HEK293 (cell line): ENCODE results near the gene ZEB2.
A peak's percentile ranks its signal among the peaks of the same experiment; 100 is the strongest.

Experiments
- CTCF ChIA-PET: fragments of 350-600 bp; formaldehyde crosslinking; extraction: SDS; loops from one replicate; lab custom pipeline; 2021; ENCODE audit warnings: antibody characterized with exemption; lab: Yijun Ruan, JAX
- POLR2A ChIA-PET: fragments of 300-600 bp; formaldehyde crosslinking; extraction: SDS; loops from one replicate; lab custom pipeline; 2020; ENCODE audit warnings: antibody characterized with exemption, inconsistent platforms; lab: Yijun Ruan, JAX
- H3K27ac ChIP-seq: fragments of 200-500 bp; sonication (Bioruptor generic); 2 replicates; pipeline ENCODE4 v1.5.1; 2014; ENCODE audit warnings: low read depth, low read length, control low read depth, inconsistent platforms; ENCODE audit errors: extremely low read depth
- H3K36me3 ChIP-seq, 2 experiments: fragments of 200-500 bp in 1 of 2; sonication (Bioruptor generic) in 1 of 2; 1 replicate in 1 of 2; 2 replicates in 1 of 2; pipeline ENCODE4 v1.5.1; 2014 to 2017; ENCODE audit warnings: inconsistent platforms in 2 of 2, low read length in 2 of 2; ENCODE audit not compliant: control insufficient read depth in 2 of 2, insufficient read depth in 1 of 2
- H3K4me1 ChIP-seq: fragments of 200-500 bp; sonication (Bioruptor generic); 2 replicates; pipeline ENCODE4 v1.5.1; 2014; ENCODE audit warnings: mild to moderate bottlenecking, low read length, inconsistent platforms; ENCODE audit not compliant: control insufficient read depth, insufficient read depth
- H3K4me3 ChIP-seq: 2 replicates; pipeline ENCODE4 v1.5.1; 2011; ENCODE audit warnings: low read depth, mild to moderate bottlenecking, control low read depth, low read length, moderate library complexity
- H3K9me3 ChIP-seq: fragments of 200-500 bp; sonication (Bioruptor generic); 2 replicates; pipeline ENCODE4 v1.5.1; 2014; ENCODE audit warnings: low read depth, low read length, inconsistent platforms; ENCODE audit not compliant: control insufficient read depth, insufficient read depth
- BCL11A ChIP-seq: fragments of 450-650 bp; formaldehyde crosslinking; IDR thresholded peaks from 2 replicates; pipeline ENCODE4 v1.5.1; 2016; ENCODE audit warnings: low read depth, missing biosample characterization, missing genetic modification characterization
- KLF8 ChIP-seq: fragments of 450-650 bp; formaldehyde crosslinking; IDR thresholded peaks from 2 replicates; pipeline ENCODE4 v1.5.1; 2016; ENCODE audit warnings: missing biosample characterization, missing genetic modification characterization
- PRDM10 ChIP-seq: fragments of 450-650 bp; formaldehyde crosslinking; IDR thresholded peaks from 2 replicates; pipeline ENCODE4 v1.5.1; 2016; ENCODE audit warnings: missing biosample characterization, missing genetic modification characterization
- RBAK ChIP-seq: fragments of 450-650 bp; formaldehyde crosslinking; IDR thresholded peaks from 2 replicates; pipeline ENCODE4 v1.5.1; 2016; ENCODE audit warnings: missing biosample characterization, missing genetic modification characterization
- SP3 ChIP-seq: fragments of 450-650 bp; formaldehyde crosslinking; IDR thresholded peaks from 2 replicates; pipeline ENCODE4 v1.5.1; 2016; ENCODE audit warnings: missing biosample characterization, missing genetic modification characterization
- SP7 ChIP-seq: fragments of 450-650 bp; formaldehyde crosslinking; IDR thresholded peaks from 2 replicates; pipeline ENCODE4 v1.5.1; 2016; ENCODE audit warnings: missing biosample characterization, missing genetic modification characterization
- ZBTB48 ChIP-seq: fragments of 450-650 bp; formaldehyde crosslinking; IDR thresholded peaks from 2 replicates; pipeline ENCODE4 v1.5.1; 2016; ENCODE audit warnings: missing biosample characterization, missing genetic modification characterization
- ZEB2 ChIP-seq: fragments of 450-650 bp; formaldehyde crosslinking; IDR thresholded peaks from 2 replicates; pipeline ENCODE4 v1.5.1; 2016; ENCODE audit warnings: missing biosample characterization, missing genetic modification characterization
- ZFP37 ChIP-seq: fragments of 450-650 bp; formaldehyde crosslinking; IDR thresholded peaks from 2 replicates; pipeline ENCODE4 v1.5.1; 2016; ENCODE audit warnings: missing biosample characterization, missing genetic modification characterization
- ZNF202 ChIP-seq: fragments of 450-650 bp; formaldehyde crosslinking; IDR thresholded peaks from 2 replicates; pipeline ENCODE4 v1.5.1; 2016; ENCODE audit warnings: missing biosample characterization, missing genetic modification characterization, borderline replicate concordance
- ZNF214 ChIP-seq: fragments of 450-650 bp; formaldehyde crosslinking; IDR thresholded peaks from 2 replicates; pipeline ENCODE4 v1.5.1; 2017; ENCODE audit warnings: missing biosample characterization, mild to moderate bottlenecking, missing genetic modification characterization, borderline replicate concordance
- ZNF24 ChIP-seq: fragments of 450-650 bp; formaldehyde crosslinking; IDR thresholded peaks from 2 replicates; pipeline ENCODE4 v1.5.1; 2016; ENCODE audit warnings: missing biosample characterization, missing genetic modification characterization
- ZNF26 ChIP-seq: fragments of 450-650 bp; formaldehyde crosslinking; IDR thresholded peaks from 2 replicates; pipeline ENCODE4 v1.5.1; 2016; ENCODE audit warnings: missing biosample characterization, missing genetic modification characterization
- ZNF394 ChIP-seq: fragments of 450-650 bp; formaldehyde crosslinking; IDR thresholded peaks from 2 replicates; pipeline ENCODE4 v1.5.1; 2016; ENCODE audit warnings: missing biosample characterization, missing genetic modification characterization, mild to moderate bottlenecking, moderate library complexity, borderline replicate concordance
- ZNF518A ChIP-seq: fragments of 450-650 bp; formaldehyde crosslinking; conservative IDR thresholded peaks from 2 replicates; pipeline ENCODE4 v1.5.1; 2016; ENCODE audit warnings: low read depth, missing biosample characterization, missing genetic modification characterization
- ZNF610 ChIP-seq: fragments of 450-650 bp; formaldehyde crosslinking; IDR thresholded peaks from 2 replicates; pipeline ENCODE4 v1.5.1; 2016; ENCODE audit warnings: missing biosample characterization, missing genetic modification characterization, borderline replicate concordance
- ZNF76 ChIP-seq: fragments of 450-650 bp; formaldehyde crosslinking; IDR thresholded peaks from 2 replicates; pipeline ENCODE4; 2016; ENCODE audit warnings: low read depth, missing biosample characterization, missing genetic modification characterization, borderline replicate concordance
- ZNF843 ChIP-seq: fragments of 450-650 bp; formaldehyde crosslinking; IDR thresholded peaks from 2 replicates; pipeline ENCODE4 v1.5.1; 2016; ENCODE audit warnings: missing biosample characterization, missing genetic modification characterization
- ZSCAN23 ChIP-seq: fragments of 450-650 bp; formaldehyde crosslinking; IDR thresholded peaks from 2 replicates; pipeline ENCODE4 v1.5.1; 2016; ENCODE audit warnings: missing biosample characterization, missing genetic modification characterization

Gene ZEB2

GRCh38 chr2:144559242-144559641 lies 39.3 kb upstream of the ZEB2 start (continued):
- TF ChIP-seq RBAK (tag by site-specific recombination): no peak
- no peak for TF ChIP-seq KLF8 (tag by site-specific recombination)
- TF ChIP-seq, all 188 proteins: peak for 0

DNA sequence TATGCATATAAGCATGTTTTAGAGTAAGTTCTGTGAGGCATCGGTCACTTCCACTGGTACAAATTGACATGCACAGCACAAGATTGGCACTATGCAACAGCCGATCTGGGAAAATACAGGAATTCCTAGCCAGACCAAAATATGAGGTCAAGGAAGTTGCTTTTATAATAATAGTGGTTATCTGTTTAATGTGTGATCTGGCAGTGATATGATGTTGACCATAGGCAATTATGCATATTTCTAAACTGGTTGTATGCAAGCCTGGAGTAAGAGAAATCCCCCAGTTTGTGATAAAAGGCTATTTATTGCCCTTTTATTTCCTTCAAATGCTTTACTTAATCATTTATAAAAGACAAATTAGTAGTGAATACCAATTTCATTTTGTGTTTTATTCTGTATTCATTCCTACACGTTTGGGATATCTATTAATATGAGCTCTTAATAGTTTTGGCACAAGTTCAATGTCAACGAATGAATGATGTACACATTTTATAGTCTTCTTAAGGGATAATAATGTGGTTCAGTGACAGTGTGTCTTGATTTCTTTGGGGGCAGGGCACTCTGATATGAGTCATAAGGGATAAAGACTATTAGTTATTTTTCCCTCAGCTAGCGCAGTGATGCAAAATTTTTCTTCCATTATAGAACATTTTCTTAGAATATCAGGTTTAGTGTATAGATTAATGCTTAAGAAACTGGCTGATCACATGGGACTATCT lies 34.7 kb upstream of the ZEB2 start:
- ChIA-PET POLR2A (interaction anchor here (0.6 kb wide), 2 partner anchors 12 to 31 kb away, joined by 3 read pairs; no protein-coding TSS in a partner anchor), CTCF (interaction anchor here (0.6 kb wide), 1 partner anchor 12 kb away, joined by 3 read pairs; no protein-coding TSS in a partner anchor)
- H3K4me1 ChIP-seq: peaks cover 15% of the 10 kb centered on the region; the same call in 1 of the 2 replicates
- TF ChIP-seq SP7 (tag by site-specific recombination) (0 out of 2 replicates have a peak, but pooled peaks have one; percentile 31), ZNF214 (tag by site-specific recombination) (no peak), ZNF26 (tag by site-specific recombination) (no peak), ZNF518A (no peak), ZNF24 (tag by site-specific recombination) (0 out of 2 replicates have a peak, but pooled peaks have one; percentile 36), ZEB2 (tag by site-specific recombination) (0 out of 2 replicates have a peak, but pooled peaks have one; percentile 62)
- no peak overlapping the region for H3K27ac ChIP-seq
- no peak overlapping the region for H3K4me3 ChIP-seq
- H3K9me3 ChIP-seq: no peaks in the 10 kb centered on the region
- H3K36me3 ChIP-seq: no peaks in the 10 kb centered on the region

- Histone ChIP-seq H3K36me3 (no peaks in the 10 kb centered on the region), H3K4me3 (no peak overlapping the region), H3K27ac (no peak overlapping the region), H3K9me3 (no peaks in the 10 kb centered on the region), H3K4me1 (peaks cover 15% of the 10 kb centered on the region; the same call in 1 of the 2 replicates)
- CTCF ChIA-PET: no interaction called here
- POLR2A ChIA-PET: no interaction called here
- TF ChIP-seq BCL11A (peak; percentile 32; the same call in 1 of the 2 replicates), SP3 (tag by site-specific recombination) (no peak), ZFP37 (tag by site-specific recombination) (0 out of 2 replicates have a peak, but pooled peaks have one; percentile 30), ZNF610 (tag by site-specific recombination) (no peak), ZSCAN23 (no peak), ZNF202 (tag by site-specific recombination) (no peak), ZNF394 (tag by site-specific recombination) (0 out of 2 replicates have a peak, but pooled peaks have one; percentile 11), PRDM10 (tag by site-specific recombination) (0 out of 2 replicates have a peak, but pooled peaks have one; percentile 21), ZBTB48 (tag by site-specific recombination) (no peak), ZNF76 (tag by site-specific recombination) (no peak), ZNF843 (tag by site-specific recombination) (peak; percentile 89)
These were observed 33.5 kb upstream of the ZEB2 start for GRCh38 chr2:144553379-144553778.
